ENCODE data around the gene ZNF182.
"Not testable (repeated sequence)": the region's sequence is repeated elsewhere in the genome, so short reads cannot be mapped to it uniquely, and the experiment has no call there.

The ZNF182 gene

DNA sequence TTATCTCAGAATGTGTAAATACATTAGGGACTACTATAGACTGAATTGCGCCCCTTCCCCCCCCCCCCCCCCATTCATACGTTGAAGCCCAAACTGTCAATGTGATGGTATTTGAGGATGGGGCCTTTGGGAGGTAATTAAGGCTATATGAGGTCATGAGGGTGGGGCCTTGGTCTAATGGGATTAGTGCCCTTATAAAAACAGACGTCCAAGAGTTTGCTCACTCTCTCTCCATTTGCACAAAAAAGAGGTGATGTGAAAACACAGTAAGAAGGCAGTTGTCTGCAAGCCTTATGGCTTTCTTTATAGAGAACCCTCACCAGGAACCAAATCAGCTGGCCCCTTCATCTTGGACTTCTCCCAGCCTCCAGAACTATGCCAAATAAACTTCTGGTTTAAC is 18.3 kb upstream of the ZNF182 start:
- Histone ChIP-seq H3K9ac (ENCODE audit: low read depth, low read length) (no peak overlapping the region), H3K4me1 (ENCODE audit: control insufficient read depth, insufficient read depth, low read length) (no peaks in the 10 kb centered on the region), H3K27me3 (ENCODE audit: control insufficient read depth, insufficient read depth, low read length) (no peaks in the 10 kb centered on the region), H3K36me3 (ENCODE audit: control insufficient read depth, insufficient read depth, low read length) (no peaks in the 10 kb centered on the region), H3K4me3 (ENCODE audit: low read depth, low read length) (no peak overlapping the region), H3K9me3 (ENCODE audit: control insufficient read depth, insufficient read depth, low read length) (peaks cover 20% of the 10 kb centered on the region; the same call in 1 of the 2 replicates), H3K27ac (ENCODE audit: low read depth, low read length) (no peak overlapping the region)

GRCh38 chrX:48021026-48021900 is 17.5 kb upstream of the ZNF182 start:
- peaks cover 14% of the 10 kb centered on the region; the same call in 1 of the 2 replicates for H3K9me3 ChIP-seq (ENCODE audit: control insufficient read depth, insufficient read depth, low read length)
- H3K27me3 ChIP-seq (ENCODE audit: control insufficient read depth, insufficient read depth, low read length): no peaks in the 10 kb centered on the region
- peak overlapping the region; percentile 99 for H3K9ac ChIP-seq (ENCODE audit: low read depth, low read length)
- H3K4me3 ChIP-seq (ENCODE audit: low read depth, low read length): peak overlapping the region; percentile 83
- H3K27ac ChIP-seq (ENCODE audit: low read depth, low read length): peak overlapping the region; percentile 89
- no peaks in the 10 kb centered on the region for H3K4me1 ChIP-seq (ENCODE audit: control insufficient read depth, insufficient read depth, low read length)
- no peaks in the 10 kb centered on the region for H3K36me3 ChIP-seq (ENCODE audit: control insufficient read depth, insufficient read depth, low read length)

- H3K27me3 ChIP-seq (ENCODE audit: control insufficient read depth, insufficient read depth, low read length); H3K36me3 ChIP-seq (ENCODE audit: control insufficient read depth, insufficient read depth, low read length); H3K27ac ChIP-seq (ENCODE audit: low read depth, low read length); H3K9ac ChIP-seq (ENCODE audit: low read depth, low read length); H3K4me1 ChIP-seq (ENCODE audit: control insufficient read depth, insufficient read depth, low read length): not testable (repeated sequence)
- peaks cover 11% of the 10 kb centered on the region; the same call in 1 of the 2 replicates for H3K9me3 ChIP-seq (ENCODE audit: control insufficient read depth, insufficient read depth, low read length)
- H3K4me3 ChIP-seq (ENCODE audit: low read depth, low read length): peak overlapping the region; percentile 83; the same call in 1 of the 2 replicates
Observed at GRCh38 chrX:48020472-48020871, 16.7 kb upstream of the ZNF182 start.

- H3K27ac ChIP-seq (ENCODE audit: low read depth, low read length); H3K9ac ChIP-seq (ENCODE audit: low read depth, low read length); H3K4me3 ChIP-seq (ENCODE audit: low read depth, low read length); H3K36me3 ChIP-seq (ENCODE audit: control insufficient read depth, insufficient read depth, low read length); H3K4me1 ChIP-seq (ENCODE audit: control insufficient read depth, insufficient read depth, low read length); H3K27me3 ChIP-seq (ENCODE audit: control insufficient read depth, insufficient read depth, low read length): not testable (repeated sequence)
- H3K9me3 ChIP-seq (ENCODE audit: control insufficient read depth, insufficient read depth, low read length): peaks cover 11% of the 10 kb centered on the region; the same call in 1 of the 2 replicates
Observed at GRCh38 chrX:48019892-48020291, 16.1 kb upstream of the ZNF182 start.

DNA sequence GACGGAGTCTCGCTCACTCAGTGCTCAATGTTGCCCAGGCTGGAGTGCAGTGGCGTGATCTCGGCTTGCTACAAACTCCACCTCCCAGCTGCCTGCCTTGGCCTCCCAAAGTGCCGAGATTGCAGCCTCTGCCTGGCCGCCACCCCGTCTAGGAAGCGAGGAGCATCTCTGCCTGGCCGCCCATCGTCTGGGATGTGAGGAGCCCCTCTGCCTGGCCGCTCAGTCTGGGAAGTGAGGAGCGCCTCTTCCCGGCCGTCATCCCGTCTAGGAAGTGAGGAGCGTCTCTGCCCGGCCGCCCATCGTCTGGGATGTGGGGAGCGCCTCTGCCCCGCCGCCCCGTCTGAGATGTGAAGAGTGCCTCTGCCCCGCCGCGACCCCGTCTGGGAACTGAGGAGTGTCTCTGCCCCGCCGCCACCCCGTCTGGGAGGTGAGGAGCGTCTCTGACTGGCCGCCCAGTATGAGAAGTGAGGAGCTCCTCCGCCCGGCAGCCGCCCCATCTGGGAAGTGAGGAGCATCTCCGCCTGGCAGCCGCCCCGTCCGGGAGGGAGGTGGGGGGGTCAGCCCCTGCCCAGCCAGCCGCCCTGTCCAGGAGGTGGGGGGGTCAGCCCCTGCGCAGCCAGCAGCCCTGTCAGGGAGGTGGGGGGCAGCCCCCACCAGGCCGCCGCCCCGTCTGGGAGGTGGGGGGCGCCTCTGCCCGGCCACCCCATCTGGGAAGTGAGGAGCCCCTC is 13.0 kb upstream of the ZNF182 start:
- H3K9me3 ChIP-seq (ENCODE audit: control insufficient read depth, insufficient read depth, low read length); H3K4me3 ChIP-seq (ENCODE audit: low read depth, low read length); H3K9ac ChIP-seq (ENCODE audit: low read depth, low read length); H3K27ac ChIP-seq (ENCODE audit: low read depth, low read length); H3K36me3 ChIP-seq (ENCODE audit: control insufficient read depth, insufficient read depth, low read length); H3K27me3 ChIP-seq (ENCODE audit: control insufficient read depth, insufficient read depth, low read length); H3K4me1 ChIP-seq (ENCODE audit: control insufficient read depth, insufficient read depth, low read length): not testable (repeated sequence)

DNA sequence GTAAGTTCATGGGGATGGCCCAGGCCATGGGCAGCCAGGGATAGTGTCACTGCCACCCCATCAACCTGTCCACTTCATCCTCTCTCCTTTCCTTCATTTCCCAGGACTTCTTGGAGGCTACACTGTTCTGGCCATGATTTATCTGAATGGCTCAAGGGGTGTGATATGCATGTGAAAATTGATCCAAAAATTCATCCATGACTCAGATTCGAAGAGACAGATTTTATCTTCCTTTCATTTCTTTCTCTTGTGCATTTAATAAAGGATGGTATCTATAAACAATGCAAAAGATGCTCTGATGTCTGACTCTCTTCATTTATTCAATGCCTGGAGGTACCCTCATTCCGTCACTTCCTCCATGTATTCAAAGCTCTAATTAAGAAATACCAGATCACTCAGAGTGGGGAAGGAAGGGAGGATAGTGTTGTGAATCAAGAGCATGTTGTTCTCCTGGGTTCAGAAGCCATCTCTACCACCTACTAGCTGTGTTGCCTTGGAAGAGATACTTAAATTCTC is 5.7 kb upstream of the ZNF182 start:
- not testable (repeated sequence) for H3K9me3 ChIP-seq (ENCODE audit: control insufficient read depth, insufficient read depth, low read length); H3K27ac ChIP-seq (ENCODE audit: low read depth, low read length); H3K9ac ChIP-seq (ENCODE audit: low read depth, low read length); H3K36me3 ChIP-seq (ENCODE audit: control insufficient read depth, insufficient read depth, low read length); H3K4me3 ChIP-seq (ENCODE audit: low read depth, low read length); H3K4me1 ChIP-seq (ENCODE audit: control insufficient read depth, insufficient read depth, low read length); H3K27me3 ChIP-seq (ENCODE audit: control insufficient read depth, insufficient read depth, low read length)

DNA sequence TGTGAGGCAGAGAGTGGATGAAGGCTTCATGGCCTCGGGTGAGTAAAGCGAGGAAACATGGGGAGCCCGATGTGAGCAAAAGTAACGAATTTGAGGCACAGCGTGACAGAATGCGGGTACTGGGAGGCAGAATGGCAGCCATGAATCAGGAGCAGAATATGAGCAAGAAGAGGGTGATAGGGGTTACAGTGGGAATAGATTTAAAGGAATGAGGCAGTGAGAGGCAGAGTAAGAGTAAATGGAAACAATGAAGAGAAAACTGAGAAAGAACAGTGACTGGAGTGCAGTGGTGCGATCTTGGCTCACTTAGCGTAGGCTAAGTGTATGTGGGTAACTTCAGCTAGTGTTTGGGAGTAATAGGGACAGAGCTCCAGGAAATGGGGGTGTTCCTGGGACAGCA is 2.9 kb upstream of the ZNF182 start, which contains the start of gene SPACA5:
SPACA5 (plus strand) TSS at position 301 of the 400 bp plus-strand sequence. CDS start 815 bp downstream, outside the sequence.
- not testable (repeated sequence) for H3K36me3 ChIP-seq (ENCODE audit: control insufficient read depth, insufficient read depth, low read length); H3K4me1 ChIP-seq (ENCODE audit: control insufficient read depth, insufficient read depth, low read length); H3K27ac ChIP-seq (ENCODE audit: low read depth, low read length); H3K27me3 ChIP-seq (ENCODE audit: control insufficient read depth, insufficient read depth, low read length); H3K9me3 ChIP-seq (ENCODE audit: control insufficient read depth, insufficient read depth, low read length); H3K4me3 ChIP-seq (ENCODE audit: low read depth, low read length); H3K9ac ChIP-seq (ENCODE audit: low read depth, low read length)

DNA sequence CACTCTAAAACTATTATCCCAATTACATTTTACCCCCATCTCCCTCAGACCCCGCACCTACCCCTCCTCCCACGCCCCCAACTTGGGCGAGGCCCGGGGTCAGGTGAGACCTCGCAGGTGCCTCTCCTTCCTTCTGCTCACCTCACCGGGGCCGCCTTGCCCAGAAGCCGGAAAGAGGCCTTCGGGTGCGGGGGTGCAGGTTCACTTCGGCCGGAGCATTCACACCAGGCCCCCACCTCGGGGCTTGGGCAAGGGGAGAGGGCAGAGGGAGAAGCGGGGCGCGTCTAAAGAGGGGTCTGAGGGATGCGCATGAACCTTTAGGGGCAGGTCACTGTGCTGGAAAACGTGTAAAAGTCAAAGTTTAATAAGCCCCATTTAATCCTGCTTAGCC is 427 bp downstream of the ZNF182 start:
- H3K4me1 ChIP-seq (ENCODE audit: control insufficient read depth, insufficient read depth, low read length): no peaks in the 10 kb centered on the region
- no peaks in the 10 kb centered on the region for H3K27me3 ChIP-seq (ENCODE audit: control insufficient read depth, insufficient read depth, low read length)
- peaks cover 5% of the 10 kb centered on the region for H3K36me3 ChIP-seq (ENCODE audit: control insufficient read depth, insufficient read depth, low read length)
- H3K9me3 ChIP-seq (ENCODE audit: control insufficient read depth, insufficient read depth, low read length): peaks cover 11% of the 10 kb centered on the region
- peak overlapping the region; percentile 88 for H3K4me3 ChIP-seq (ENCODE audit: low read depth, low read length)
- H3K9ac ChIP-seq (ENCODE audit: low read depth, low read length): peak overlapping the region; percentile 72
- peak overlapping the region; percentile 44 for H3K27ac ChIP-seq (ENCODE audit: low read depth, low read length)

GRCh38 chrX:48002929-48003328 is 860 bp downstream of the ZNF182 start:
- Histone ChIP-seq H3K9me3 (ENCODE audit: control insufficient read depth, insufficient read depth, low read length) (peaks cover 11% of the 10 kb centered on the region), H3K9ac (ENCODE audit: low read depth, low read length) (no peak overlapping the region), H3K4me3 (ENCODE audit: low read depth, low read length) (peak overlapping the region; percentile 88), H3K36me3 (ENCODE audit: control insufficient read depth, insufficient read depth, low read length) (peaks cover 5% of the 10 kb centered on the region), H3K27ac (ENCODE audit: low read depth, low read length) (no peak overlapping the region), H3K27me3 (ENCODE audit: control insufficient read depth, insufficient read depth, low read length) (no peaks in the 10 kb centered on the region), H3K4me1 (ENCODE audit: control insufficient read depth, insufficient read depth, low read length) (no peaks in the 10 kb centered on the region)

DNA sequence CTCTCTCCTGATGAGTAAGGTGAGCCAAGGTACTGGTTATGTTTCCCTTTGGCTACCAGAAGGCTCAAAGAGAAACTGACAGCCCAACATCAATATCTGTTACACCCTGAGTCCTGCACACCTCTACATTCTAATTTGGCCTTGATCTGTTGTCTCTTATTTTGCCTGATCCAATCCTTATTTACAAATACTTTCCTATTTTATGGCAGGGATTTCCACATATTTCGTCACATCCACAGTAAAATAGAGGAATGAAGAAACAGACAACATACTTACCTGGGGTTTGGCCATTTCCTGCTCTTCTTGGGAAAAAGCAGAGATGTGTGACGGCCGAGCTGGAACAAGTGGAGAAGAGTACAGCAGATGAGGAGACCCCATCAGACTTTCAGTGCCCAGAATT is 1.5 kb downstream of the ZNF182 start:
- no peak overlapping the region for H3K27ac ChIP-seq (ENCODE audit: low read depth, low read length)
- H3K4me1 ChIP-seq (ENCODE audit: control insufficient read depth, insufficient read depth, low read length): no peaks in the 10 kb centered on the region
- H3K27me3 ChIP-seq (ENCODE audit: control insufficient read depth, insufficient read depth, low read length): no peaks in the 10 kb centered on the region
- H3K36me3 ChIP-seq (ENCODE audit: control insufficient read depth, insufficient read depth, low read length): peaks cover 5% of the 10 kb centered on the region
- H3K9ac ChIP-seq (ENCODE audit: low read depth, low read length): no peak overlapping the region
- peaks cover 11% of the 10 kb centered on the region for H3K9me3 ChIP-seq (ENCODE audit: control insufficient read depth, insufficient read depth, low read length)
- no peak overlapping the region for H3K4me3 ChIP-seq (ENCODE audit: low read depth, low read length)

DNA sequence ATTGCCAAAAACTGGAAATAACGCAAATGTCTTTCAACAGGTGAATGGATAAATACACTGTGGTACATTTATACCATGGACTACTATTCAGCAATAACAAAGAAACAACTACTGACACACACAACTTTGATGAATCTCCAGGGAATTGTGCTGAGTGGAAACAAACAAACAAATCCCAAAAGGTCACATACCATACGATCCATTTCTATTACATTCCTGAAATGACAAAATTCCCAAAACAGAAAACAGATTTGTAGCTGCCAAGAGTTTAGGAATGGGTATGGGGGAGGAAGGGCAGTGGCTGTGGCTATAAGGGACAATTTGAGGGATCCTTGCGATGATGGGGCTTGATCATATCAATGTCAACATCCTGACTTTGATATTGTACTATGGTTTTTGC is 2.5 kb downstream of the ZNF182 start:
- H3K27ac ChIP-seq (ENCODE audit: low read depth, low read length): no peak overlapping the region
- no peaks in the 10 kb centered on the region for H3K4me1 ChIP-seq (ENCODE audit: control insufficient read depth, insufficient read depth, low read length)
- H3K36me3 ChIP-seq (ENCODE audit: control insufficient read depth, insufficient read depth, low read length): peaks cover 5% of the 10 kb centered on the region
- no peak overlapping the region for H3K9ac ChIP-seq (ENCODE audit: low read depth, low read length)
- no peak overlapping the region for H3K4me3 ChIP-seq (ENCODE audit: low read depth, low read length)
- peaks cover 16% of the 10 kb centered on the region for H3K9me3 ChIP-seq (ENCODE audit: control insufficient read depth, insufficient read depth, low read length)
- no peaks in the 10 kb centered on the region for H3K27me3 ChIP-seq (ENCODE audit: control insufficient read depth, insufficient read depth, low read length)
